ENCODE measurements around the gene XKR3. TPM values are rescaled to one million over a fixed set of nuclear protein-coding genes. Genes with fewer than 3 reads are reported as not detected.

Gene XKR3
- total RNA-seq, 4 donors from 2014 or later, result not detected

DNA sequence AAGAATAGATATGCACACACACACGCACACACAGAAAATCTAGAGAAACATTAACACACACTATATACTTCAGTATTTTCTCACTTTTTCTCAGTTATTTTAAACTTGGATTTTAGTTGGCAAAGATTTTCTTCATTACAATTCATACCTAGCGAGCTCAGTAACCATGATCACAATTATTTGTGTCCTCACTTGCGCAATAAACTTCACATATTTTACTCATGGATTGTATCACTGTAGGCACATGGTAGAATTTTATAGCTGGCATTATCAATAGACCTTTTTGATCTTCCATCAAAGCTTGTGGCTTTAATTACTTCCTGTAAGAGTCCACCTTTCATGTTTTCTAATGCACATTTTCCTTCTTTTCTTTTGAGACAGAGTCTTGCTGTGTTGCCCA is 4.8 kb upstream of the XKR3 start:
- H3K27ac ChIP-seq, result no peak overlapping the region
- no peaks in the 10 kb centered on the region for H3K27me3 ChIP-seq
- H3K36me3 ChIP-seq, result no peaks in the 10 kb centered on the region
- H3K4me3 ChIP-seq, result no peak overlapping the region
- DNase-seq, result no peak
- TF ChIP-seq POLR2A (IDR thresholded peaks at IDR 0.05), result no peak
- TF ChIP-seq, protein P1, sequence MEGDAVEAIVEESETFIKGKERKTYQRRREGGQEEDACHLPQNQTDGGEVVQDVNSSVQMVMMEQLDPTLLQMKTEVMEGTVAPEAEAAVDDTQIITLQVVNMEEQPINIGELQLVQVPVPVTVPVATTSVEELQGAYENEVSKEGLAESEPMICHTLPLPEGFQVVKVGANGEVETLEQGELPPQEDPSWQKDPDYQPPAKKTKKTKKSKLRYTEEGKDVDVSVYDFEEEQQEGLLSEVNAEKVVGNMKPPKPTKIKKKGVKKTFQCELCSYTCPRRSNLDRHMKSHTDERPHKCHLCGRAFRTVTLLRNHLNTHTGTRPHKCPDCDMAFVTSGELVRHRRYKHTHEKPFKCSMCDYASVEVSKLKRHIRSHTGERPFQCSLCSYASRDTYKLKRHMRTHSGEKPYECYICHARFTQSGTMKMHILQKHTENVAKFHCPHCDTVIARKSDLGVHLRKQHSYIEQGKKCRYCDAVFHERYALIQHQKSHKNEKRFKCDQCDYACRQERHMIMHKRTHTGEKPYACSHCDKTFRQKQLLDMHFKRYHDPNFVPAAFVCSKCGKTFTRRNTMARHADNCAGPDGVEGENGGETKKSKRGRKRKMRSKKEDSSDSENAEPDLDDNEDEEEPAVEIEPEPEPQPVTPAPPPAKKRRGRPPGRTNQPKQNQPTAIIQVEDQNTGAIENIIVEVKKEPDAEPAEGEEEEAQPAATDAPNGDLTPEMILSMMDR (IDR thresholded peaks at IDR 0.05), result no peak
- no peaks in the 10 kb centered on the region for H3K4me1 ChIP-seq
- H3K9me3 ChIP-seq, result no peaks in the 10 kb centered on the region

DNA sequence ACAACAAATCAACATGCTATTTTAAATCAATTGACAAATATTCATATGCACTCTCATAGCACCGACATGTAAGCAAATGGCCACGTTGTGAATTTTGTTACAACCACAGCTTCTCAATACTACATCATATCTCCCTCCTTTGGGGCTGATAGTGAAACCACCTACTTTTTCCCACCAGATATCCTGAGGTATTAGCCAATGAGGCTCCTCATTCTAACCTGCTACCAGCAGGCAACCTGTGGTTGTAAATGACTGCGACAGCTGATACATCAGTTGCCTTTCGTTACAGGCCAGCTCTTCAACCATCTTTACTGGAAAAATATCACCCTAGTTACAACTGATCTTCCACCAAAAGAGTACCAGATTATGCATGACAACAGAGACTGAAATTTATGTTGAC is 3.7 kb upstream of the XKR3 start:
- H3K27ac ChIP-seq, result no peak overlapping the region
- H3K4me3 ChIP-seq, result no peak overlapping the region
- no peaks in the 10 kb centered on the region for H3K36me3 ChIP-seq
- TF ChIP-seq, protein P1 (IDR thresholded peaks at IDR 0.05), result no peak
- no peak for TF ChIP-seq POLR2A (IDR thresholded peaks at IDR 0.05)
- H3K9me3 ChIP-seq, result no peaks in the 10 kb centered on the region
- no peaks in the 10 kb centered on the region for H3K4me1 ChIP-seq
- H3K27me3 ChIP-seq, result no peaks in the 10 kb centered on the region
- no peak for DNase-seq

DNA sequence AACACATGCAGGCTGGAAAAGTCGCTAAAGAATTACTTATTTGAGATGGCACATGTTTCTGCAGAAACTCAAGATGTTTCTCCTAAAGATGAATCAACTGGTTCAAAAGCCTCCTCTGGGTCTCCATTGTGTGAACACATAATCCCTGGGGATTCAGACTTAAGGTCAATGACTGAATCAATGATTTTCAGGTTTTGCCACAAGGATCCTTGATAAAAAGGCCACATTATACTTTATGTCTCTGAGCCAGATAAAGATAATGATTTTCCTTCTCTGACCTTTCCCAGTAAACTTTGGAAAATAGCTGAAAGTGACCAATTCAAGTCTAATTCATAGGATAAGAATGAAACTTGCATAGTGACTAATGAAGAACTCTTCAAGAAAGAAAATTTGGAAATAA is 2.3 kb upstream of the XKR3 start:
- Histone ChIP-seq H3K9me3 (peaks cover 0 to 4% (median 0%) of the 10 kb centered on the region in 4 donors), H3K4me1 (no peaks in the 10 kb centered on the region), H3K27ac (no peak overlapping the region), H3K4me3 (no peak overlapping the region), H3K27me3 (no peaks in the 10 kb centered on the region), H3K36me3 (no peaks in the 10 kb centered on the region)
- no peak for TF ChIP-seq POLR2A (IDR thresholded peaks at IDR 0.05)
- TF ChIP-seq, protein P1 (IDR thresholded peaks at IDR 0.05), result no peak
- DNase-seq, result no peak

DNA sequence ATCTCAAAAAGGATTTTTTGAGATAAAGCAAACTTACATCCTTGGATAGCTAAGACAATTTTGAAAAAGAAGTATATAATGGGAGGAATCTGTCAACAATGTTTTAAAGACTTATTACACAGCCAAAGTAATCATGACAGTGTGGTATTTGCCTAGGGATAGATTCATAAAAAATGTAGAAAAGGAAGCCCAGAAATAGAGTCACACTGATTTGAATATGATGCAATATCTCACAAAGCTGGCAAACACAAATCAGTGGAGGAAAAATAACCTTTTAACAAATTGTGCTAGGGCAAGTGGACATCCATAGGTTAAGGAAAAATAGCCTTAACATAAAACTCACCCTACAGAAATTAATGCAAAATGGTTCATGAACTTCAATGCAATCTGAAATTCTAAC is 6.0 kb downstream of the XKR3 start:
- TF ChIP-seq, protein P1 (IDR thresholded peaks at IDR 0.05), result no peak
- no peak for TF ChIP-seq POLR2A (IDR thresholded peaks at IDR 0.05)
- Histone ChIP-seq H3K36me3 (no peaks in the 10 kb centered on the region), H3K27ac (no peak overlapping the region), H3K27me3 (no peaks in the 10 kb centered on the region), H3K4me1 (no peaks in the 10 kb centered on the region), H3K9me3 (peaks cover 0 to 7% (median 0%) of the 10 kb centered on the region in 4 donors), H3K4me3 (no peak overlapping the region)
- DNase-seq, result no peak

DNA sequence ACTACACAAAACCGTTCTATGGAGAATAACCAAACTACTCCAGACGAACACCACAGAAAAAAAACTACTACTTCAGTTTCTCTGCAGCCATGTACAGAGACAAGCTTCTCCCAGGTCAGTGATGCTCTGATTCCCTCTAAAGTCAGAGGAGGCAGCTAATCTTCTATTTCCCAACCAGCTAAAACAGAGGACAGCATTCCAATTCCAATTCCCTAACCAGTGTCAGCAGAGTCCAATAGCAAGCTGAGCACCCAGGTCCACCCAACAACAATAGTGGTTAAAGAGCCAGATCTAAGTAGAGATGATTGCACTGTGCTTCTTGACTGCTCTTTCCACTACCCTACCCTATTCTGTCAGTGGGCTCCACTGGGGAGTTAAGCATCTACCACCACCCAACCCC is 6.7 kb downstream of the XKR3 start:
- Histone ChIP-seq H3K27ac (no peak overlapping the region), H3K4me1 (no peaks in the 10 kb centered on the region), H3K36me3 (no peaks in the 10 kb centered on the region), H3K9me3 (peaks cover 0 to 7% (median 0%) of the 10 kb centered on the region in 4 donors), H3K4me3 (no peak overlapping the region), H3K27me3 (no peaks in the 10 kb centered on the region)
- TF ChIP-seq, protein P1 (IDR thresholded peaks at IDR 0.05), result no peak
- no peak for TF ChIP-seq POLR2A (IDR thresholded peaks at IDR 0.05)
- DNase-seq, result no peak

DNA sequence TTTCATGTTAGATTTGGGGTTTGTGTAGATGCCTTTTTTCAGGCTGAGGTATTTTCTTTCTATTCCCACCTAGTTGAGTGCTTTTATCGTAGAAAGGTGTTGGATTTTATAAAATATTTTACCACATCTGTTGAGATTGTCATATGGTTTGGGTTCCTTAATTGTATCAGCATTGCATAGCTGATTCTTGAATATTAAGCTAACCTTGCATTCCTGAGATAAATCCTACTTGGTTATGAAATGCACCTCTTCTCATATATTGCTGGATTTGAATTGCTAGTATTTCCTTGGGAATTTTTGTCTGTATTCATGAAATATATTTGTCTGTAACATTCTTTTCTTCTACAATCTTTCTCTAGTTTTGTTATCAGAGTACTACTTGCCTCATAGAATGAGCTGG is 10.1 kb downstream of the XKR3 start:
- no peak overlapping the region for H3K27ac ChIP-seq
- no peak for DNase-seq
- no peaks in the 10 kb centered on the region for H3K27me3 ChIP-seq
- H3K9me3 ChIP-seq, result peaks cover 0 to 4% (median 0%) of the 10 kb centered on the region in 4 donors
- H3K4me1 ChIP-seq, result no peaks in the 10 kb centered on the region
- TF ChIP-seq, protein P1 (IDR thresholded peaks at IDR 0.05), result no peak
- TF ChIP-seq POLR2A (IDR thresholded peaks at IDR 0.05), result no peak
- no peak overlapping the region for H3K4me3 ChIP-seq
- H3K36me3 ChIP-seq, result no peaks in the 10 kb centered on the region

All from Peyer's patch (tissue), 4 donors.